ENCODE data around the gene YWHAQ. TPM values are rescaled to one million over a fixed set of nuclear protein-coding genes. Genes with fewer than 3 reads are reported as not detected.
"Not testable (repeated sequence)": the region's sequence is repeated elsewhere in the genome, so short reads cannot be mapped to it uniquely, and the experiment has no call there.

The YWHAQ gene
- total and polyA plus RNA-seq, 4 donors, result 175 to 241 (median 204) TPM

DNA sequence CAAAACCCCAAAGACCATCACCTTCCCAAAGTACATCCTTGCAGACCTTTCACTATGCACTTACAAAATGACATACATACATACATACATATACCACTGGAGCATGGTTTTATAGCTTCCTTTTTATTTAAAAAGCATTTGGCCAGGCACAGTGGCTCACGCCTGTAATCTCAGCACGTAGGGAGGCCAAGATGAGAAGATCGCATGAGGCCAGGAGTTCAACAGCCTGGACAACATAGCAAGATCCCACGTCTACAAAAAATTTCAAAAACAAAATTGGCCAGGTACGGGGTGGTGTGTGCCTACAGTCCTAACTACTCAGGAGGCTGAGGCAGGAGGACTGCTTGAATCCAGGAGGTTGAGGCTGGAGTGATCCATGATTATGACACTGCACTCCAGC is 45.3 kb downstream of the YWHAQ start:
- Histone ChIP-seq H3K27ac (ENCODE audit: low read depth in 1 of 2, low read length in 2 of 2) (peak overlapping the region in 1 of 2 donors; percentile 38), H3K4me1 (ENCODE audit: control insufficient read depth in 1 of 2, insufficient read depth in 2 of 2, low read length in 2 of 2) (peaks cover 0 to 4% of the 10 kb centered on the region in 2 donors), H3K36me3 (ENCODE audit: control insufficient read depth in 1 of 2, insufficient read depth in 2 of 2, low read length in 1 of 2) (no peaks in the 10 kb centered on the region), H3K9me3 (ENCODE audit: control insufficient read depth, low read length) (no peaks in the 10 kb centered on the region), H3K4me3 (ENCODE audit: low read length in 2 of 2) (no peak overlapping the region), H3K27me3 (ENCODE audit: control insufficient read depth in 1 of 2, insufficient read depth in 2 of 2, low read length in 1 of 2) (no peaks in the 10 kb centered on the region)
- intact Hi-C loops (cut with DNase I), result no loop called here
- ATAC-seq (ENCODE audit: low FRiP score) (no peak), DNase-seq (no peak)
- 93 to 96% methylated on average over 5 of the region's 5 CpGs for WGBS, 2 donors

DNA sequence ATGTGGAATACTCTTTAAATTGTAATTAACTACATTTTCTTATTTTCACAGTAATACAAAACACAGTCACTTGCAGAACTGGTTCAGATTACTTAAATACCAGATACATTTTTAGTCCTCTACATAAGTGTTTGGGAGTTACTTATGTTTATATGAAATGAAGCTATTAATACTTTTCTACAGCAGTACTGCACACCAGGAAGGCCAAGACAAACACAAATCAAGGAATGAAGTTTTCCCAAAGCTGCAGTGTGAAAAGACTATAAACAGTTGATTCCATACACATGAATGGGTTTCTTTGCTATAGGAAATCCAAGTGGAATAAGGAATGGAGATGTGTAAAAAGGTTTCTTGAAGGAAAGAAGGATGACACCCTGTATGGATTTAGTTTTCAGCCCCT is 45.9 kb downstream of the YWHAQ start:
- DNase-seq; H3K4me1 ChIP-seq (ENCODE audit: control insufficient read depth in 1 of 2, insufficient read depth in 2 of 2, low read length in 2 of 2); ATAC-seq (ENCODE audit: low FRiP score); H3K4me3 ChIP-seq (ENCODE audit: low read length in 2 of 2); intact Hi-C loops (cut with DNase I); H3K27ac ChIP-seq (ENCODE audit: low read depth in 1 of 2, low read length in 2 of 2); H3K27me3 ChIP-seq (ENCODE audit: control insufficient read depth in 1 of 2, insufficient read depth in 2 of 2, low read length in 1 of 2); H3K9me3 ChIP-seq (ENCODE audit: control insufficient read depth, low read length); H3K36me3 ChIP-seq (ENCODE audit: control insufficient read depth in 1 of 2, insufficient read depth in 2 of 2, low read length in 1 of 2): not testable (repeated sequence)

DNA sequence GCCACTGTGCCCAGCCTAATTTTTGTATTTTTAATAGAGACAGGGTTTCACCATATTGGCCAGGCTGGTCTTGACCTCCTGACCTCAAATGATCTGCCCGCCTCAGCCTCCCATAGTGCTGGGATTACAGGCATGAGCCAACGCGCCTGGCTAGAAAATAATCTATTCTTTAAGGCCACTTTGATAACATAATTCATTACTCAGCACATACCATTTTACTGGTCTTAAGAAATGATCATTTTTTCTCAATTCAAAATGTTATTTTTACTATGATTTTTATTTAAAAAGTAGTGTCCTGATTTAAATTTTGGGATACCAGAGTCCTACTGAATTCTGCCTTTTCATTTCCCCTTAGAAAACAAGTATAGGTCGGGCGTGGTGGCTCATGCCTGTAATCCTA is 48.2 kb downstream of the YWHAQ start:
- Histone ChIP-seq H3K36me3 (ENCODE audit: control insufficient read depth in 1 of 2, insufficient read depth in 2 of 2, low read length in 1 of 2) (peaks cover 0 to 2% of the 10 kb centered on the region in 2 donors), H3K4me1 (ENCODE audit: control insufficient read depth in 1 of 2, insufficient read depth in 2 of 2, low read length in 2 of 2) (peaks cover 0 to 4% of the 10 kb centered on the region in 2 donors), H3K9me3 (ENCODE audit: control insufficient read depth, low read length) (no peaks in the 10 kb centered on the region), H3K4me3 (ENCODE audit: low read length in 2 of 2) (no peak overlapping the region), H3K27me3 (ENCODE audit: control insufficient read depth in 1 of 2, insufficient read depth in 2 of 2, low read length in 1 of 2) (no peaks in the 10 kb centered on the region), H3K27ac (ENCODE audit: low read depth in 1 of 2, low read length in 2 of 2) (no peak overlapping the region)
- intact Hi-C loops (cut with DNase I), result no loop called here
- 90 to 93% methylated on average over 5 of the region's 5 CpGs for WGBS, 2 donors
- ATAC-seq (ENCODE audit: low FRiP score) (no peak), DNase-seq (no peak)

DNA sequence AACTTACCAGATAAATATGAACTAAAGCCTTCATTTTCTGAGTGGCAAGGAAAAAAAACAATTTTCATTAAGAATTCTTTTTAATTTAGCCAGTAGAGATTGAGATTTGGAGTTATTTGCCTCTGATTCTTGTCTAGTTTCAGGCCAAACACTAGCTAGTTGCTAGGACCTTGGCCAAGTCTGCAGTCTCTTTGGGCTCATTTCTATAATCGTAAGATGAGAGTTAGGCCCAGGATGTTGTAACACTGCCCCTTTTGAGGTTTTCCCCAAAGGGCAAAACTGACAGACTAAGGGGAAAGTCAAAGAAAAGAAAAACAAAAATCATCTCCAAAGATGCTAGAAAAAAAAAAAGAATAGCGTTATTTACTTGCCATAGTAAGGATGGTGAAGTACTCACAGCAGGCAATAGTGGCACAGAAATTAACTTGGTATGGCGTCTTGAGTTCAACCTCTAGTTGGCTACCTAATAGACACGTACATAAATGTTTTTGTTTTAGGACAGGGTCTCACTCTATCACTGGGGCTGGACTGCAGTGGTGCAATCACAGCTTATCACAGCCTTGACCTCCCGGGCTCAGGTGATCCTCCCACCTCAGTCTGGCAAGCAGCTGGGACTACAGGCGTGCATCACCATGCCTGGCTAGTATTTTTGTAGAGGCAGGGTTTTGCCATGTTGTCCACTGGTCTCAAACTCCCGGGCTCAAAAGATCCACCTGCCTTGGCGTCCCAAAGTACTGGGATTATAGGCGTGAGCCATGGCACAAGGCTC is 52.1 kb downstream of the YWHAQ start:
- Histone ChIP-seq H3K9me3 (ENCODE audit: control insufficient read depth, low read length) (no peaks in the 10 kb centered on the region), H3K36me3 (ENCODE audit: control insufficient read depth in 1 of 2, insufficient read depth in 2 of 2, low read length in 1 of 2) (peaks cover 0 to 2% of the 10 kb centered on the region in 2 donors), H3K4me3 (ENCODE audit: low read length in 2 of 2) (no peak overlapping the region), H3K4me1 (ENCODE audit: control insufficient read depth in 1 of 2, insufficient read depth in 2 of 2, low read length in 2 of 2) (no peaks in the 10 kb centered on the region), H3K27ac (ENCODE audit: low read depth in 1 of 2, low read length in 2 of 2) (no peak overlapping the region), H3K27me3 (ENCODE audit: control insufficient read depth in 1 of 2, insufficient read depth in 2 of 2, low read length in 1 of 2) (no peaks in the 10 kb centered on the region)
- WGBS, 2 donors, result 75 to 79% methylated on average over 9 of the region's 9 CpGs
- intact Hi-C loops (cut with DNase I), result no loop called here
- ATAC-seq (ENCODE audit: low FRiP score) (no peak), DNase-seq (no peak)

DNA sequence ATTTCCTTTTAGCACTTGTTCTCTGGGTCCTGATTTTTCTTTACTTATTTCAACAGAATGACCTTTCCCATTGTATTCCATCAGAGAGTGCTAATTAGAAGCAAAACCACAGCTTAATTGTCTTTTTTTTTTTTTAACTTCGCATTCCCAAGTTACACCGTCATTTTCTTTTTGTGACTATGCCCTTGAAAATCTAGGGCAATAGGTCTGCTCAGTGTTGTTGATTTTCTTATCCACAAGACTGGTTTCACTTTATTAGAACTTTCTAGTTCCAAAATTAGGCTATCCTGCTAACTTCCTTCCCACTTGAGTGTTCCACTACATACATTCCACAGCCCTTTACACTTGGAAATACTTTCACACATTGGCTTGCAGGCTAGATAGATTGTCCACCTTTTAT is 56.5 kb downstream of the YWHAQ start:
- no peaks in the 10 kb centered on the region for H3K9me3 ChIP-seq (ENCODE audit: control insufficient read depth, low read length)
- intact Hi-C loops (cut with DNase I), result no loop called here
- 10 to 13% methylated on average over 2 of the region's 2 CpGs for WGBS, 2 donors
- H3K36me3 ChIP-seq (ENCODE audit: control insufficient read depth in 1 of 2, insufficient read depth in 2 of 2, low read length in 1 of 2), result no peaks in the 10 kb centered on the region
- H3K4me1 ChIP-seq (ENCODE audit: control insufficient read depth in 1 of 2, insufficient read depth in 2 of 2, low read length in 2 of 2), result no peaks in the 10 kb centered on the region
- DNase-seq (no peak), ATAC-seq (ENCODE audit: low FRiP score) (no peak)
- peak overlapping the region; percentile 68 to 93 for H3K27ac ChIP-seq (ENCODE audit: low read depth in 1 of 2, low read length in 2 of 2)
- no peaks in the 10 kb centered on the region for H3K27me3 ChIP-seq (ENCODE audit: control insufficient read depth in 1 of 2, insufficient read depth in 2 of 2, low read length in 1 of 2)
- H3K4me3 ChIP-seq (ENCODE audit: low read length in 2 of 2), result peak overlapping the region in 1 of 2 donors; percentile 31

DNA sequence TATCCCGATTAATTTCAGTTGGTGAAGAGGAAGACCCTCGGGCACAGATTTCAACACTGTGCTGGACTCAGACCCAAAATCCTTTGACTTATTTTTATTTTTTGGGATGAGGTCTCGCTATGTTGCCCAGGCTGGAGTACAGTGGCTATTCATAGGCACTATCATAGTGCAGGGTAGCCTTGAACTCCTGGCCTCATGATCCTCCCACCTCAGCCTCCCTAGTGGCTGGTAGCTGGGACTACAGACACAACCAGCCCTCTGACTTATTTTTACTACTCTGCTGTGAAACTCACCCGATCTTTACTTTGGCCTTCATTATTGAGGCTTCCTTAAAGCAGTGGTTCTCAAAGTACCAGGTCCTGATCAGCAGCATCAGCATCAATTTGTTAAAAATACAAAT is 57.0 kb downstream of the YWHAQ start:
- Histone ChIP-seq H3K27ac (ENCODE audit: low read depth in 1 of 2, low read length in 2 of 2) (peak overlapping the region; percentile 68 to 93), H3K4me3 (ENCODE audit: low read length in 2 of 2) (peak overlapping the region in 1 of 2 donors; percentile 7)
- no peak for ATAC-seq (ENCODE audit: low FRiP score)

DNA sequence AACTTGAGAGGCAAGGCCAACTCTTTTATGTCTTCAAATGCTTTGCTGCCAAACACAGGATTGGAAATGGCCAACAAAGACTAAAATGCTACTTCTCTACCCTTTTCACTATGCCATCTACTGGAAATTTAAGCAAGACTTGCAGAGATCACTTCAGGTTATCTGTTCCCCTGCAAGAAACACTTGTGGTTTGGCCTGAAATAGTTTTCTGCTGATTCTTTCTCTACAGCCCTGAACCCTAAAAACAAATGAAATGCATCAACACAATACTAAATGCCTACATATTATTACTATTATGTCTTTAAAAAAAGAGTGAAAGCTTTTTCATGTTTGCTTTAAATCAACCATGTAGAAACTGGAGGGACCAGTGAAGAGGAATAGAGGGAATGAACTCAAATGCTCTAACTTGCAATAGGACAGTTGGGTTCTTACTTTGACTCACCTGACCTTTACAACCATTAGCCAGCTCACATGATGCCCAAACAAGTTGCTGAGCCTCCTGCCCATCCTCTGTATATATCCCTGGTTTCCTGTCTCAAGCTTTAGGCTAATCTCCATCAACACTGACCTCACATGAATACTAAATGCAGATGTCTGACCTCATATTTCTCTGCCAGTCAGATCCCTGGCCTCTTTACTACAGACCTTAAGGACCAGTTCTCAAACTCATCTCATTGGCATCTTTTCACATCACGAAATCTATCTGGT is 57.6 kb downstream of the YWHAQ start:
- no peaks in the 10 kb centered on the region for H3K9me3 ChIP-seq (ENCODE audit: control insufficient read depth, low read length)
- H3K4me3 ChIP-seq (ENCODE audit: low read length in 2 of 2), result no peak overlapping the region
- peak overlapping the region in 1 of 2 donors; percentile 85 for H3K27ac ChIP-seq (ENCODE audit: low read depth in 1 of 2, low read length in 2 of 2)
- 85 to 92% methylated on average over 1 of the region's 1 CpG for WGBS, 2 donors
- no peak for ATAC-seq (ENCODE audit: low FRiP score)
- no peaks in the 10 kb centered on the region for H3K36me3 ChIP-seq (ENCODE audit: control insufficient read depth in 1 of 2, insufficient read depth in 2 of 2, low read length in 1 of 2)
- DNase-seq, result no peak
- H3K27me3 ChIP-seq (ENCODE audit: control insufficient read depth in 1 of 2, insufficient read depth in 2 of 2, low read length in 1 of 2), result no peaks in the 10 kb centered on the region
- intact Hi-C loops (cut with DNase I), result no loop called here
- H3K4me1 ChIP-seq (ENCODE audit: control insufficient read depth in 1 of 2, insufficient read depth in 2 of 2, low read length in 2 of 2), result no peaks in the 10 kb centered on the region

More for the DNA sequence above, 57.0 kb downstream of the YWHAQ start:
- Histone ChIP-seq H3K36me3 (ENCODE audit: control insufficient read depth in 1 of 2, insufficient read depth in 2 of 2, low read length in 1 of 2) (no peaks in the 10 kb centered on the region), H3K4me1 (ENCODE audit: control insufficient read depth in 1 of 2, insufficient read depth in 2 of 2, low read length in 2 of 2) (no peaks in the 10 kb centered on the region), H3K9me3 (ENCODE audit: control insufficient read depth, low read length) (no peaks in the 10 kb centered on the region), H3K27me3 (ENCODE audit: control insufficient read depth in 1 of 2, insufficient read depth in 2 of 2, low read length in 1 of 2) (no peaks in the 10 kb centered on the region)
- WGBS, 2 donors, result 71 to 77% methylated on average over 4 of the region's 4 CpGs
- no peak for DNase-seq
- intact Hi-C loops (cut with DNase I), result no loop called here

DNA sequence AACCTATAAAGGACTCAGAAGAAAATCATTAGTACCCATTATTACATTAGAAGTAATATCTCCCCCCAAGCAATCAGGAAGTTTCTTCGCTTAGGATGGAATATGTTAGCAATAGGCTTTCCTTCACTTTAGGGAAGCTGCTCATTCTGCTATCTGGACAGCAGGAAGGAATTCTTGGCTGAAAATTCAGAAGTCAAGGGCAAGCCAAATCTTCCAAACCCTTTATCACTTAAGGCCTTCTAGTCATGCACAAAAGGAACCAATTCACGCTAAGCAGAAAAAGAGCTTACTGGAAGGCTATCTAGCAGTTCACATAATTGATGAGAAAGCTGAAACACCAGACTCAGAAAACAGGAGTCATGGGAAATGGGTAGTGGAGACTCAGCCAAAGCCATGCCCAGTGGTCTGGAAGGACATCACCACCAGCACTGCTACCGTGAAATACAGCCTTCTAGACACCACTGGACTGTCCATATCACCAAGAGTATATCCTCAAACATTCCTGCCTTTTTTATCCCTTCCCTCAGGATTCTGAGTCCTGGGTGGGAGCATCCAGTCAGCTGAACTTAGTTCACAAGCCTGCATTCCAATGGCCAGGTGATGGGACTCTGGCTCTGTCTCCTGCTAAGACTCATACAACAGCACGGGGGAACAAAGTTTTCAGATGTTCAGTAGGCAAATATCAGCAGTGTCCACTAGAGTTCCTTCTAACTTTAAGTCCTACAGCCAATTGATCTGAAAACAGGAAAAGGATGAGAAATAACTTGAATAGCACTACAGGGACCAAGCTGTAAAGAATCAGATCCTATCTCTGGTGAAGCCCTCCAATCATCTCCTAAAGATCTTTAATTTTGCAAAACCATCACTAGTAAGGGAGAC is 60.4 kb downstream of the YWHAQ start:
- no peaks in the 10 kb centered on the region for H3K4me1 ChIP-seq (ENCODE audit: control insufficient read depth in 1 of 2, insufficient read depth in 2 of 2, low read length in 2 of 2)
- H3K36me3 ChIP-seq (ENCODE audit: control insufficient read depth in 1 of 2, insufficient read depth in 2 of 2, low read length in 1 of 2), result no peaks in the 10 kb centered on the region
- ATAC-seq (ENCODE audit: low FRiP score) (no peak), DNase-seq (no peak)
- 85 to 87% methylated on average over 4 of the region's 4 CpGs for WGBS, 2 donors
- H3K27me3 ChIP-seq (ENCODE audit: control insufficient read depth in 1 of 2, insufficient read depth in 2 of 2, low read length in 1 of 2), result no peaks in the 10 kb centered on the region
- no peak overlapping the region for H3K27ac ChIP-seq (ENCODE audit: low read depth in 1 of 2, low read length in 2 of 2)
- H3K4me3 ChIP-seq (ENCODE audit: low read length in 2 of 2), result no peak overlapping the region
- intact Hi-C loops (cut with DNase I), result no loop called here
- H3K9me3 ChIP-seq (ENCODE audit: control insufficient read depth, low read length), result no peaks in the 10 kb centered on the region

All from aorta (tissue), 5 donors.